ENCODE results near the gene TLNRD1.

The TLNRD1 gene

DNA sequence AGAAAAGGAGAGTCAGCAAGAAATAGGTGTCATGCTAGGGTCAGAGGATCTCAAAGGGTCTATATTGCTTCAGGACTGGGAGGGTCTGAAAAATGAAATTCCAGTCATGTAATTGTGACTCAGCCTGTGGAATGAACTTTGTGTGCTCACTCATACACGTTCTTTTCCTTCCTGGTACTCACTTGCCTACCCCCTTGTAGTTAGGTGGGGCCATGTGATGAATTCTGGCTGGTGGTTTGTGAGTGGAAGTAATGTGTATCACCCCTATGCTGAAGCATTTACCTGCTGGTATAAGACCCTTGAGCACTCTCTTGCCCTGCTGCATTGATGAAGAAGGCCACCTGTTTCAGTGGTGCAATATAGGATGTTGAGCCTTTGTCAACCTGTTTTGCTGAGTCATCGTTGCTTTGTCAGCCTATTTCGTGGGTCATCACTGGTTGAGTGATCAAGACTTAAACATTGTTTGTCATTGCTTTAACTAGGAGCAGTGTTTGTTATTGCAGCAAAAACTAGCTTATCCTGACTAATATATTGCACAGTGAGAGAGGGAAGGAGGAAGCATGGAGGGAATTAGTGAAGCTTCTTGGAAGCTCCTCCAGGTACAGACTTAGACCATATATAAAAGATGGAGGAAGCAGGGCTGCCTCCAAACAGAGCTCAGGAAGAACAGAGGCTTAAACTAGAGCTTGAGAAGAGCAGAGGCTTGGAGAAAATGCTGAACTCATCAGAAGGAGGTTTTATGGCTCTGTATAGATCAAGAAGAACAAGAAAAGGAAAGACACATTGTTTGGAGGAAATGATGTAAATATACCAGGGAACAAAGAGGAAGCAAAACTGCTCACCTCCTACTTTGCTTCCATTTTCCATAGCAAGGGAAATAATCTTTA is 28.9 kb downstream of the TLNRD1 start:
- no peak for DNase-seq

DNA sequence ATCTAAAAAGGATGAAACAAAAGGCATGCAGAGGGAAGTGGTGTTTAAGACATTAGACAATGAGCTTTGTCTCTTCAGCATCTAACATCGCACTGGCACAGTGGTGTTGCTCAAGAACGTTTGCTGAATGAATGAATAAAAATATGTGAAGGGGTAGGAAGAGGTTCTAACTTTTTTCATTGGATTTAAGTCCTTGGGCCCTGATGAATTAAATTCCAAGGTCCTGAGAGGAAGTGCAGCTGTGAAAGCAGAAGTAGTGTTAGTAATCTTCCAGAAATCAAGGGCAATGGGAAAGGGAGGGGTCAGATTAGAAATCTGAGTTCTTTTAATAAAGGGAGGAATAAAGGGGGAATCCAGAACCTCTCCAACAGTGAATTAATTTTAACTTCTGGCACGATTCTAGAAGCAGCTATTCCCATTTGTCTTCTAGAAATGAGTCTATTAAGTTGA is 29.6 kb downstream of the TLNRD1 start:
- DNase-seq, result no peak

DNA sequence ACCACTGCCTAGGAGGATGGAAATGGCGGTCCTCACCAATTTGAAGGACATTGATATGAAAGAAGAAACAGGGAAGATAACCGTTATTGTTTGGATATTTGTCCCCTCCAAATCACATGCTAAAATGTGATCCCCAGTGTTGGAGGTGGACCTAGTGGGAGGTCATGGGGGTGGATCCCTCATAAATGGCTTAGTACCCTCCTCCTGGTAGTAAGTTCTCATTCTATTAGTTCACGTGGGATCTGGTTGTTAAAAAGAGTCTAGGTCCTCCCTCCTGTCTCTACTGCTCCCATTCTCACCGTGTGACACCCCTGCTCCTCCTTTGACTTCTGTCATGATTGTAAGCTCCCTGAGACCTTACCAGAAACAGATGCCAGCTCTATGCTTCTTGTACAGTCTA is 30.5 kb downstream of the TLNRD1 start:
- DNase-seq, result no peak

DNA sequence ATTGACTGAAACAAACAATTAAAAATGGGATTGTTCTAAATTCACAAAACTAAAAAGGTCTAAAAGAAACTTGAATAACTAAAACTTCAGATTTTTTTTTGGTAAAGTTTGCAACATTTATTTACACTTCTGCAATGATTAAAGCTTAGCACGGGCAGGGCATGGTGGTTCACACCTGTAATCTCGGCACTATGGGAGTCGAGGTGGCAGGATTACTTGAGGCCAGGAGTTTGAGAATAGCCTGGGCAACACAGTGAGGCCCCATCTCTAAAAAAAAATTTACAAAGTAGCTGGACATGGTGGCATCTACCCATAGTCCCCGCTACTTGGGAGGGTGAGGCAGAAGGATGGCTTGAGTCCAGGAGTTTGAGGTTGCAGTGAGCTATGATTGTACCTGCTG is 31.6 kb downstream of the TLNRD1 start:
- no peak for DNase-seq

DNA sequence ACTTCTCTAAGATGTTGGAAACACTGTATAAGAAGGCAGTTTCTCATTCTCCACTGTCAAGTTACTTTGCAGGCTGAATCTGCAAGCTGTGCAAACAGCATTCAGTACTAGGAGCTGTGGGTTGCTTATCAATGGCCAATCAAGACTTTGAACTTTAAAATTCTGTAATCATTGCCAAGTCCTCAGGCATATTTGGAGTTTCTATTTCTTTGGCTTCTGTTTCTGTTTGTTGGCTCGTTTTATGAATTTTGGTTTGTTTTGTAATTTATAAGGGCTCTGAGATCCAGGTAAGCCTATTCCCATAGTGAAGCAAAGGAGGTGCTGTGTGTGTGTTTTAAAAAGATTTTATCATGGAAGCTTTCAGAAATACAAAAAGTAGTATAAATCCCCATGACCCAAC is 32.1 kb downstream of the TLNRD1 start:
- DNase-seq, result no peak

DNA sequence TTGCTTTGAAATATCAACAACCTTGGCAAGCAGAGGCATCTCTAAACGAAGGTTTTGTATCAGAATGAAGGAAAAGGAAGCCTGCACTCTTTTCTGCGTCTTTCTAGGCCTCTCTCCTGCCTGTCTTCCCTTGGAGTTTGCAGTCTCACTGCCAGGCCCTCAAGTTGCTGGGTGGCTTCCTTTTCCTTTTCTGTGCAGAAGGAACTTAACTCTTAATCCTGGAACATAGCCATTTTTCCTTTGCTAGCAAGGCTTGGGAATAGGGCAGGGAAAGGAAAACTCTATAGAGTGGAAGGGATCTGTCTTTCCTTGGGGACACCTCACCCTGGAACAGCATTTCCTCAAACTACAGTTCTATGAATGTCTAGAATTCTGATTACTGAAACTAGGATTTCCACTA is 32.8 kb downstream of the TLNRD1 start:
- no peak for DNase-seq

DNA sequence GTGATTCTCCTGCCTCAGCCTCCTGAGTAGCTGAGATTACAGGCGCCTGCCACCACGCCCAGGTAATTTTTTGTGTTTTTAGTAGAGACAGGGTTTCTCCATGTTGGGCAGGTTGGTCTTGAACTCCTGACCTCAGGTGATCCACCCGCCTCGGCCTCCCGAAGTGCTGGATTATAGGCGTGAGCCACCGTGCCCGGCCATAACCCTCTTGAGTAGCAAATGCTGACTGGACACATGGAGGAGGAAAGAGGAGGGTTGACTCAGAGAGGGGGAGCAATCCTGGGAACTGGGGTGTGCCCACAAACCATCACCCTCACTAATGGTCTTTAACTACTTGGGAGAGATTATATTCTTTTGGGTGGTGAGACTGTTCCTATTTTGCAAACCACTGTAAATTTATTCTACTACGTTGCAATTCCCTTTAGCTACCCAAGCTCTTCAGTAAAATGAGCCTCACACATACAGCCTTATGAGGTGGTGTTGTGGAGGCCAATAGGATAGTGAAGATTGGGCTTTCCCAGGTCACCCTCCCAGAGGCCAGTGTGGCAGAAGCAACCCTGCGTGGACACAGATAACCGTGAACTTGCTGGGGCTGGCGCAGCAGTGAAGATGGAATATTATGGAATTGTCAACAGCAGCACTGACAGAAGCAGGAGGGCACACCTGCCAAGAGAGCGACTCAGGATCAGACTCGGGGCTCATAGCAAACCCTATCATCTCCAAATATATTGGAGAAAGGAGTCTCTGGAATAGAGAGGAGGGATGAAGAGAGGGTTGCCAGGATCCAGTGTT is 37.4 kb downstream of the TLNRD1 start:
- no peak for DNase-seq

DNA sequence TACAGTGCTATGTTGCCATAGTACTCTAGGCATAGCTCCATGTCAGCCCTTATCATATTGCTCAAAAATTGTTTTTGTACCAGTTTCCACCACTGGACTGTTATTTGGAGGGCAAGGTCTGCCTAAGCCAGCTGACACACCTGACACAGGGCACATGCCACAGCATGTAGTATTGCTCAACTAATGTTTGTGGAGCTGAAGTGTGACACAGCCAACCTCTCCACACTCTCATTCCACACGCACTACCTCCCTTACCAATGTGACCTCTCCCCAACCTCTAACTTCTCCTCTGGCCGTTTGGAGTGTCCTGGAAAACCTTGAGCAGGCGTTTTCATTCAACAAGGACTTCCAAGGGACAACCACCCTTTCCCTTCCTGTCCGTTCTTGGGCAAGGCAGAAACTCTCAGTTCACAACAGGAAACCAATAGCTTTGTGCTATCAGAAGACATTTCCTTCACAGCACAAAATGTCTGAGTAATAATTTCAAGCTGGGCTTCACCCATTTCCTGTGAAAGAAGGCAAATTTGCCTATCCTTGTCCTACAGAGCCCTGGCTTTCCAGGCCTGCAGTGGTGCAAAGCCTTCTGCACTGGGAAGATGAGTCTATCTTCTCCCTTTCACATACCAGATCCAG is 38.4 kb downstream of the TLNRD1 start:
- peak; percentile 54 for DNase-seq

DNA sequence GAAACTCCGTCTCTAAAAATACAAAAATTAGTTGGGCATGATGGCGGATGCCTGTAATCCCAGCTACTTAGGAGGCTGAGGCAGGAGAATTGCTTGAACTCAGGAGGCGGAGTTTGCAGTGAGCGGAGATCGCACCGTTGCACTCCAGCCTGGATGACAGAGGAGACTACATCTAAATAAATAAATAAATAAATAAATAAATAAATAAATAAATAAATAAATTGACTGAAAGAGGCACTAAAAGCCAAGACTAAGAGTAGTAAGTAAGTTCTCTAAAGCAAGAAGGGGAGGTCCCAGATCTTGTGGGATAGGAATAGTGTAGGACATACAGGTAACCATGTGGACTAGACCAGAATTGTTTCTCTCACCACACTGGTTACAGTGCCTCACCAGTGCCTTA is 40.0 kb downstream of the TLNRD1 start:
- no peak for DNase-seq

DNA sequence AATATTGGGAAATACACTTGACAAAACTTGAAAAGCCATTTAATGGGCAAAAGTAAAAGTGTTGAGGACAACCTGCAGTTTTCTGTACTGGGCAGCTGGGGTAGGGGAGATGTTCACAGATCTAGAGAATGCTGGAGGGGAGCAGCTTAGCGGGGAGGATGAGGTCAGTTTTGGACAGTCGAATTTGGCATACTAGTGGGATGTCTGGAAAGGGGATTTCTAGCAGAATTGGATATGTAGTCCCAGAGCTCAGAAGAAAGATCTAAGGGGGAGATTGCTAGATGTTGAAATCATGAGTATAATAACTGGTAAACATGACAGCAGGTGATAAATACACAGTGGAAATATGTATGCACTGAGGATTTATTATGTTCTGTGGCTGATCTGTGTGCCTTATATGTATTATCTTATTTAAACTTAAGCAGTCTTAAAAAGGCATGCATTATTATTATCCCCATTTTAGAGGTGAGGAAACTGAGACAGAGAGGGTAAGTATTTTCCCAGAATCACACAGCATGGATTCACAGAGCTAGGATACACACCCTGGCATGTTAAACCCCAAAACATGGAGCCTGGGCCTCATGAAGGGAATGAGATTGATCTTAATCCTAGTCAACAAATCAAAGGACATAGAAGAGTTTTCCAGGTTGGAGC is 42.7 kb downstream of the TLNRD1 start:
- no peak for DNase-seq

DNA sequence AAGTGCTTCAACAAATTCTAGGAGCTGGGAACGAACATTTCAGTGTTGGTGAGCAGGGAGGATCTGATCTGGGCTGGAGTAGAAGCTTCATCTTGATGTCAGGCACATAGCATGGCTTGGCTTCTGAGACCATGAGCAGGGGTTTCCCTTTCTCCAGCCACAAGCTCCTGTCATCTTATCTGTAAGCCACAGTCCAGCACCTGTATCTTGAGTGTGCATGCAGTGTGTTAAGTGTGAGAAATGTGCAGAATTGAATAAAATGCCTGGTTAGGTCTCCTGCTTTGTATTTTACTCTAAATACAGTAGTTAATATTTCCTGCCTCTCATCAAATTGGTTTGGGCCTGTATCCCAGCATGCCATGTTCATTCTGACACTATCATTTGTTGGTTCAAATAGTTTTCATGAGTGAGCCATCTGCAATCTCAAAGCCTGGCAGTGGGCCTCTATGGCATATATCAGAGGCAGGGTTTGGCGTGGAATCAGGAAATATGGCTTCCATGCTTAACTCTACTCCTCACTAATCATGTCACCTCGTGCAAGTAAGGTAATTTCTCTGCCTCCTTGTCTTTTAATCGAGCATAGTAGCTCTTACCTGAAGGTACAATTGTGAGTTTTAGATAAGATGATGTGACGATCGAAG is 43.3 kb downstream of the TLNRD1 start:
- no peak for DNase-seq

DNA sequence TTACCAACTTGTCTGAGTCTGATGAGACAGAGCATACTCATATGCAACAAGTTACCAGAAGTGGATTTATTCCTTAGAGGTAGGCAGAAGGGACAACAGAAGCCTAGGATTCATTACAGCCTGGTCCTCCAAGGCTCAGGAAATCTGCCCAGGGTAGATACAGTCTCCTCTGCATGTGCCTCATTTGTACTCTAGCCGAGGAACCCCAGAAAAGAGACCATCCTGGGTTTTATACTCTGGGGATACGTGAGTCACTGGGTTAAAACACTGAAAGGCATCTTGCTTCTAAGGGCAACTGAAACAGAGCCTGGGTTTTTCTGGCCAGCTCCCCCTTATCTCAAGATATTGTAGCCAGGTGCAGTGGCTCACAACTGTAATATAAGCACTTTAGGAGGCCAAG is 45.6 kb downstream of the TLNRD1 start:
- DNase-seq, result no peak

DNA sequence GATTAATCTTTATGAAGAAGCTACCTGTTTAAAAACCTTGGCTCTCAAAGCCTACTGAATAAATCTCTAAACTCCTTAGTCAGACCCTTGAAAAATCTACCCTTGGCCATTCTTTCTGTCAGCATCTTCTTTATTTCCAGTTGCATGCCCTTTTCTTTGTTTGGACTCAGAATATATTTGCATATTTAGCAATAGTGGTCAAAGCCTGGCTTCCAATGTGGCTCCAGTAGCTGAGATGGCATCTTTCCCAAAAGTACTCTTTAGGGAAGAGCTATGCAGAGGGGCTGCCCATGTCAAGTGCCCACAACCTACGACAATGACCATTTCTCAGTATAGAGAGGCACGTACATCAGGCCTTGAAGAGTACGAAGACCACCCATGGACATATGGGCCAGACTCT is 47.2 kb downstream of the TLNRD1 start:
- DNase-seq, result no peak

DNA sequence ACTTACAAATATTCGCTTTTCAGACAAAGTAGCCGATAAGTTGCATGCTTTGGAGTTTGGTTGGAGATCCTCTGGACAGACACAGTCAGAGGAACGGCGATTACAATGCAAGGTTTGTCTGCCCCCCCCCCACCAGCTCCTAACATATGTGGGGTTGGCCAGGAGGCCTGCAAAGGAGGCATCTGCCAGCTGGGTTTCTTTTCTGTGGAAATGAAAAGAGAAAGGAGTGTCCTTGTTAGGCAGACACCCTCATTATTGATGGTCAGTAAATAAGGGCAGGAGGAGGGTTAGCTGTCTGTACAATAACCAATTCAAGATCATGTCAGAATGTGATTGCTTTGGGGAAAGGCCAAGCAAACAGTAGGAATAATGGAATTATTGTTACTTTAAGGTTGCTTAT is 49.1 kb downstream of the TLNRD1 start:
- DNase-seq, result no peak

DNA sequence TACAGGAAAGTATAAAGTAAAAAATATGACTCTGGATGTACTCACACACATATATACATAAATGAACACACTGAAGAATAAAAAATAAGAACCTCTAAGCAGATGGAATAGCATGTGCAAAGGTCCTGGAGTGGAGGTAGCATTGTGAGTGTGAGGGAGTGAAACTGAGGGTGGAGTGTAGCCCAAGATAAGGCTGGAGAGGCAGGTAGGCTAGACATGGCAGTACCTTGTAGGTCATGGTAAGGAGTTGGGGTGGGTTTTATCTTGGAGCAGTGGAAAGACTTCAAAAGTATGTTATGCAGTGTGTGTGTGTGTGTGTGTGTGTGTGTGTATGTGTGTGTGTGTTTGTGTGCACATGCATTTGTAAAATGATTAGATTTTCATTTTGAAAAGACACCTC is 49.5 kb downstream of the TLNRD1 start:
- no peak for DNase-seq

DNA sequence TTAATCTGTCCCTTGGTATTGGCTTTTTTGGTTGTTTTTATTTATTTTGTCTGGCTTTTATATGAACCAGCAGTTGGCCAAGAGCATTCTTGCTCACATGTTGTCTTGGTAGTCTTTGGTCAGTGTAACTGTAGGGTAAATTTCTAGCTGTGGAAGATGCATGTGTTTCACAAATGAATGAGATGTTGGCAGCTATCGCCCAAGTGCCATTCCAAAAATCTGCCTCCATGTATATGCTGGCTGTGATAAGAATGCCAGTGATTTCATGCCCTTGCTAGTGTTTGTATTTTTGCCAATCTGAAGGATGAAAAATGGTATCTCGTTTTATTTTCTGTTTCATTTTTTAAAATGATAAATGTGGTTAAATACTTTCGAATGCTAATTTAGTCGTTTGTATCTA is 50.1 kb downstream of the TLNRD1 start:
- no peak for DNase-seq

DNA sequence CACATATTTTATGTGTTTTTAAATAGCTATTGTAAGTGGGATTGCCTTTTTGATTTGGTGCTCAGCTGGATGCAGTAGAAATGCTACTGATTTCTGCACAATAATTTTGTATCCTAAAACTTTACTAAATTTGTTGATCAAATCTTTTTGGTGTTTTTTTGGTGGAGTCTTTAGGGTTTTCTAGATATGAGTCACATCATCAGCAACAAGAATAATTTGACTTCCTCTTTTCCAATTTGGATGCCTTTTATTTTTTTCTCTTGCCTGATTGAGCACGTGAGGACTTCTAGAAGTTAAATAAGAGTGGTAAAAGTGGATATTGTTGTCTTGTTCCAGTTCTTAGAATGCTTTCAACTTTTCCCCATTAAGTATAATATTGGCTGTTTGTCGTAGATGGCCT is 51.3 kb downstream of the TLNRD1 start:
- no peak for DNase-seq

DNA sequence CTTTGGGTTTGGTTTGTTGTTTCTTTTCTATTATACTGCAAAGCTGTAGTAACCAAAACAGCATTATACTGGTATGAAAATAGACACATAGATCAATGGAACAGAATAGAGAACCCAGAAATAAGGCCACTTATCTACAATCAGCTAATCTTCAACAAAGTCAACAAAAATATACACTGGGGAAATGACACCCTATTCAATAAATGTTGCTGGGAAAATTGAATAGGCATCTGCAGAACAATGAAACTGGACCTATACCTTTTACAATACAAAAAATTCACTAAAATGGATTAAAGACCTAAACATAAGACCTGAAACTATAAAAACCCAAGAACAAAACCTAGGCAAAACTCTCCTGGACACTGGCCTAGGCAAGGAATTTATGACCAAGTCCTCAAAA is 52.9 kb downstream of the TLNRD1 start:
- no peak for DNase-seq

DNA sequence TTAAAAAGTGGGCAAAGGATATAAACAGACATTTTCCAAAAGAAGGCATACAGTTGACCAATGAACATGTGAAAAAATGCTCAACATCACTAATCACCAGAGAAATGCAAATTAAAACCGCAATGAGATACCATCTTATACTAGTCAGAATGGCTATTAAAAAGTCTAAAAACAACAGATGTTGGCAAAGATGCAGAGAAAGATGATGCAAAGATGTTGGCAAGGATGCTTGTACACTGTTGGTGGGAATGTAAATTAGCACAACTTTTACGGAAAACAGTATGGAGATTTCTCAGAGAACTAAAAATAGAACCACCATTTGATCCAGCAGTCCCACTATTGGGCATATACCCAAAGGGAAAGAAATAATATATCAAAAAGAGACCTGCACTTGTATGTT is 53.5 kb downstream of the TLNRD1 start:
- DNase-seq, result no peak
